GM21737 (cell line): ENCODE data around the gene SHROOM4.

Experiments
- ATAC-seq: cut with Tn5 transposase; IDR thresholded peaks from one replicate; pipeline ENCODE4 v1.9.1; 2021; ENCODE audit warnings: mild to moderate bottlenecking, moderate library complexity; ENCODE audit not compliant: unreplicated experiment

Gene SHROOM4

GRCh38 chrX:50779694-50780093 lies 34.3 kb downstream of the SHROOM4 start:
- no peak for ATAC-seq

GRCh38 chrX:50778272-50778671 lies 35.7 kb downstream of the SHROOM4 start:
- no peak for ATAC-seq

GRCh38 chrX:50776248-50776647 lies 37.7 kb downstream of the SHROOM4 start:
- no peak for ATAC-seq

- ATAC-seq = no peak
These were observed 42.6 kb downstream of the SHROOM4 start for GRCh38 chrX:50771382-50771781.

DNA sequence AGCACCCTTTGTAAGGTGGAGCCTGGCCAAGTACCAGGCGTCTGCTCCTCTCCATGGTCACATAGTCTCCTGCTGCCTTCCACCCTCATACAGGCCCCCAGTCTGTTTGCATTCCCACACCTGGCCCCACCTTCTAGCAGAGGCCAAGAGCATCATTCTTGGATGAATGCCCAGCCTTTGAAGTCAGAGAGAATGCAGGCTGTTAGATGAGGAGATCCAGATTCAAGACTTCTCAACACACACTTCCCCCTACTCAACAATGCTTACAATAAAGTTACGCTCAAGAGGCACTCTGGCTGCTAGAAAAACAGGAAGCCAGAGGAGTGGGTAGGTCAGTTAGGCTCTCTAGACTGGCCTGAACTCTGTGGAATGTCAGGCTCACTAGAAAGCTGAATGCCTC lies 43.3 kb downstream of the SHROOM4 start:
- no peak for ATAC-seq

DNA sequence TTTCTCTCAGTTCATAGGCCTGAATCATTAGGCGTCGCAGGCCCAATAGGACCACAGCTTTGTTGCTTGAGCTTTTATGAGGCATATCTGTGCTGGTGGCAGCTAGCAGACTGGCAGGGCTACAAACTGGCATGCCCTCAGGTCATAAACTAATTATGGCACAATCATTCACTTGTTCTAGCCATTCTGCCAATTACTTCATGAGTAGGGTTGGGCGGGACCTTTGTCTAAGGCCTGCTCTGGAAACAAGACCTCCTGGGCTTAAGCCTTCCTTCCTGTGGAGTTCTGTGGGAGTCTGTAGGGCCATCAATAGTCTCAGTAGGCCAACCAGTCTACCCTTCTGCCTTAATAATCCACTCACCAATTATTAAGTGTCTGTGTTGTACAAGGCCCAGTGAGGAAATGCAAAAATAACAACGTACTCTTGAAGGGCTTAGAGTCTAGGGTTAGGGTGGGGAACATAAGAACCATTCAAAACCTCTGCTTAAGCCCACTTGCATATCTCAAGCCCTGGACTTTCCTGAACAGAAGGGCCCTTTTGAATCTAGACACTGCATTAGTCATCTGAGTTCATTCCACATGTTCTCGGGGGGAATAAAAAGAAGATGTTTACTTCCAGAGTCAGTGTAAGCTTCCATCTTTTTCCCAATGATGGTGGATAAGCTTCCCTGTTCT lies 44.5 kb downstream of the SHROOM4 start:
- ATAC-seq = no peak

- no peak for ATAC-seq
These were observed 45.2 kb downstream of the SHROOM4 start for GRCh38 chrX:50768801-50769200.

DNA sequence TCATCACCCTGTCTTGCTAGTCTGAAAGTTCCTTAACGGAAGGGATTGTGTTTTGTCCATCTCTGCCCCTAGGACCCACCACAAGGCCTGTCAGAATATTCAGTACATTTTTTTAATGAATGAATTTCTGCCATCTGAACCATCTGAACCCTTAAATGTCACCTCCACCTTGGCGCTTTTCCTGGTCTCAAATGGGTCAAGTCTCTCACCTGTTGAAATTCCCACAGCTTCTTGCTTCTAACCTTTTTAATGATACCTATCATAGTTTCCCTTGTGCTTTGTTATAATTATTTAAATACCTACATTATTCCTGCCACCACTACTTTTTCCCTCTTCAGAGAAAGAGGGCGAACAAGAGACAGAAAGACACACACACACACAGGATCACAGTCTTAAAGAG lies 48.0 kb downstream of the SHROOM4 start:
- no peak for ATAC-seq

DNA sequence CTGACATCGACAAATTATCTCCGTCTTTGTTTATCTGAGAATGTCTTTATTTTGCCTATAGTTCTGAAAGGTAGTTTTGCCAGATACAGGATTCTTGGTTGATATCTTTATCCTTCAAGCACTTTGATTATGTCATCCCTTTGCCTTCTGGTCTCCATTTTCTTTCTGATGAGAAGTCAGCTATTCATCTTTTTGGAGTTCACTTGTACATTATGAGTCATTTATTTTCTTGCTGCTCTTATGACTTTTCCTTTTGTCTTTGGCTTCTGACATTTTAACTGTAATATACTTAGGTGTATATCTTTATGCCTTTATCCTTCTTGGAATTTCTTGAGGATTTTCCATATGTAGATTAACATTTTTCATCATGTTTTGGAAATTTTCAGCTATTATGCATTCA lies 51.4 kb downstream of the SHROOM4 start:
- ATAC-seq = no peak

DNA sequence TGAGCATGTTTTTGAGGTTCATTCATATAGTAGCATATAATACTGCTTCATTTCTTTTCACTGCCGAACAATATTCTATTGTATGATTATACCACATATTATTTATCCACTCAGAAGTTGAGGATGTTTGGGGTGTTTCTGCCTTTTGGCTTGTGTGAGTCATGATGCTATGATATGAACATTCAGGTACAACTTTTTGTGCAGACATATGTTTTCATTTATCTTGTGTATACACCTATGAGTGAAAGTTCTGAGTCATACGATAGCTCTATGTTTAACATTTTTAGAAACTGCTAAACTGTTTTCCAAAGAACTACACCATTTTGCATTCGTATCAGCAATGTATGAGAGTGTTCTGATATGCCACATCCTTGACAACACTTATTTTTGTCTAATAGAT lies 57.7 kb downstream of the SHROOM4 start:
- no peak for ATAC-seq

DNA sequence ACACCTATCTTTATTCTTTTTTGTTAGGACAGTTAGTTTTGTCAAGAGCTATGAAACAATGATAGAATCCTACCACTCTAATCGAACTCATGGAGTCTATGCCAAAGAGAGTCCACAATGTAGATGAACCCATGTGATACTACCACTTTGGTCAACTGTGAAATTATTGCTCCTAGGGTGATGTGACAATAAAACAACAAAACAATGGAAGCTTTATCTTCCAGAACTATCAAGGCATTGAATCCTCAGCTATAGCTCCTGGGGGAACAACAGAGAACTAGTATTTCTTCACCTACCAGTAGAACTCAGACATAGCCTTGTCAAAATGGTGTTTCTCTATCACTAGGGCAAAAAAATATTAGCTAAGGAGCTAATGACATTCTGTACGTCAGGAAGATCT lies 62.9 kb downstream of the SHROOM4 start:
- ATAC-seq = no peak

- no peak for ATAC-seq
These were observed 66.5 kb downstream of the SHROOM4 start for GRCh38 chrX:50747471-50747900.

GRCh38 chrX:50736656-50737055 lies 77.3 kb downstream of the SHROOM4 start:
- no peak for ATAC-seq

- no peak for ATAC-seq
These were observed 87.7 kb downstream of the SHROOM4 start for GRCh38 chrX:50726296-50726695.

GRCh38 chrX:50725310-50725709 lies 88.7 kb downstream of the SHROOM4 start:
- ATAC-seq = no peak

- ATAC-seq = no peak
These were observed 91.0 kb downstream of the SHROOM4 start for GRCh38 chrX:50723006-50723405.

- ATAC-seq = no peak
These were observed 92.1 kb downstream of the SHROOM4 start for GRCh38 chrX:50721764-50722521.

- ATAC-seq = no peak
These were observed 94.4 kb downstream of the SHROOM4 start for GRCh38 chrX:50719614-50720013.

GRCh38 chrX:50718776-50719175 lies 95.2 kb downstream of the SHROOM4 start:
- no peak for ATAC-seq

- no peak for ATAC-seq
These were observed 97.3 kb downstream of the SHROOM4 start for GRCh38 chrX:50716706-50717105.

- no peak for ATAC-seq
These were observed 101.2 kb downstream of the SHROOM4 start for GRCh38 chrX:50712777-50713176.

DNA sequence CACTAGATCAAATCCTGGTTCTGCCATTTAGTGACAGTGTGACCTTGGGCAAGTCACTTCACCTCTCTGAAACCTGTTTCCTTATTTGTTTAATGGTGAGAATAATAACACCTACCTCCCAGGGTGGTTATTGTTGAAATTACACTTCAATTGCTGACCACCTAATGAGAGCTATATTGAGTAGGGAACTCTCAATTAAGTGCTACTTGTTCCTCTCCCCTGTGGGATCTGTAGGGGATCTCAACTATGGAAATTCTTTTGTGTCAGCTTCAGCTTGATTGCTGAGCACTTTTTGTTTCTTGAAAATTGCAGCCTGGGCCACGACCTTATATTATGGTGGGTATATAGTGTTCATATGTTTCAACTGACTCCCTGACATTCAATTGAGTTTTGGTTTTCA lies 102.1 kb downstream of the SHROOM4 start:
- no peak for ATAC-seq
